WTC11 (cell line): ENCODE results near the gene POLD1. TPM values are rescaled to one million over a fixed set of nuclear protein-coding genes. Genes with fewer than 3 reads are reported as not detected.

Source experiments
- ATAC-seq: fragments of 200-7000 bp; cut with Tn5 transposase; 2 replicates; pipeline ENCODE4 v1.10.0; 2021; ENCODE audit warnings: mild to moderate bottlenecking, moderate library complexity
- CTCF ChIA-PET: fragments of 300-600 bp; sonication (Branson Sonifier 250); formaldehyde crosslinking; loops from one replicate; lab custom pipeline; 2021; ENCODE audit warnings: antibody characterized with exemption; lab: Charles Lee
- POLR2A ChIA-PET: fragments of 350-600 bp; sonication (Branson Sonifier 250); formaldehyde crosslinking; loops from one replicate; lab custom pipeline; 2021; ENCODE audit warnings: antibody characterized with exemption; lab: Charles Lee
- DNase-seq: peaks from one replicate; pipeline ENCODE4 v3.0.0; 2021; ENCODE audit warnings: low spot score
- H3K27ac Mint-ChIP-seq: 2 replicates; pipeline ENCODE4 v1.8.0; 2021; ENCODE audit warnings: mixed read lengths
- H3K27me3 Mint-ChIP-seq: 2 replicates; pipeline ENCODE4 v1.8.0; 2021; ENCODE audit warnings: low read depth, mild to moderate bottlenecking, moderate library complexity, mixed read lengths
- H3K36me3 Mint-ChIP-seq: 2 replicates; pipeline ENCODE4 v1.8.0; 2021; ENCODE audit warnings: mixed read lengths
- H3K4me1 Mint-ChIP-seq: 2 replicates; pipeline ENCODE4 v1.8.0; 2022; ENCODE audit warnings: mixed read lengths
- H3K4me3 Mint-ChIP-seq: 2 replicates; pipeline ENCODE4 v1.8.0; 2021; ENCODE audit warnings: mild to moderate bottlenecking, moderate library complexity, mixed read lengths
- H3K9me3 Mint-ChIP-seq: 2 replicates; pipeline ENCODE4 v1.8.0; 2021; ENCODE audit warnings: mixed read lengths
- AR ChIP-seq: fragments of 250-450 bp; sonication (Bioruptor Pico); IDR thresholded peaks from 2 replicates; pipeline ENCODE4 v1.9.0; 2021; ENCODE audit warnings: mild to moderate bottlenecking
- ARID4B ChIP-seq: sonication (generic); formaldehyde crosslinking; IDR thresholded peaks from 2 replicates; pipeline ENCODE4 v1.8.0; 2023; ENCODE audit warnings: missing genetic modification reagents, mild to moderate bottlenecking, borderline replicate concordance
- ATF1 ChIP-seq: sonication (generic); formaldehyde crosslinking; IDR thresholded peaks from 2 replicates; pipeline ENCODE4 v1.8.1; 2023; ENCODE audit warnings: mild to moderate bottlenecking, moderate library complexity, missing genetic modification reagents
- CREB1 ChIP-seq: sonication (generic); formaldehyde crosslinking; IDR thresholded peaks from 2 replicates; pipeline ENCODE4 v1.8.0; 2023; ENCODE audit warnings: mild to moderate bottlenecking, missing genetic modification reagents
- ERG ChIP-seq: fragments of 250-450 bp; sonication (Bioruptor Pico); IDR thresholded peaks from 2 replicates; pipeline ENCODE4 v1.8.0; 2021; ENCODE audit warnings: mild to moderate bottlenecking
- ETV6 ChIP-seq: sonication (generic); formaldehyde crosslinking; IDR thresholded peaks from 2 replicates; pipeline ENCODE4 v1.8.1; 2022; ENCODE audit warnings: mild to moderate bottlenecking, missing genetic modification reagents
- MXD4 ChIP-seq: fragments of 250-450 bp; sonication (Bioruptor Pico); IDR thresholded peaks from 2 replicates; pipeline ENCODE4 v1.8.0; 2021; ENCODE audit warnings: mild to moderate bottlenecking, moderate library complexity, borderline replicate concordance
- NFE2L1 ChIP-seq: sonication (generic); formaldehyde crosslinking; IDR thresholded peaks from 2 replicates; pipeline ENCODE4 v1.8.1; 2023; ENCODE audit warnings: missing genetic modification reagents
- RORB ChIP-seq: fragments of 250-450 bp; sonication (Bioruptor Pico); IDR thresholded peaks from 2 replicates; pipeline ENCODE4 v1.9.0; 2021; ENCODE audit warnings: mild to moderate bottlenecking
- SP1 ChIP-seq: sonication (generic); formaldehyde crosslinking; conservative IDR thresholded peaks from 2 replicates; pipeline ENCODE4 v1.8.1; 2022; ENCODE audit warnings: missing genetic modification reagents
- TCF7 ChIP-seq: sonication (generic); formaldehyde crosslinking; IDR thresholded peaks from 2 replicates; pipeline ENCODE4 v1.8.0; 2022; ENCODE audit warnings: mild to moderate bottlenecking, low read depth, missing genetic modification reagents, moderate library complexity
- ZBTB21 ChIP-seq: sonication (generic); formaldehyde crosslinking; IDR thresholded peaks from 2 replicates; pipeline ENCODE4 v1.8.1; 2023; ENCODE audit warnings: mild to moderate bottlenecking, missing genetic modification reagents, borderline replicate concordance
- ZMAT4 ChIP-seq: fragments of 250-450 bp; sonication (Bioruptor Pico); IDR thresholded peaks from 2 replicates; pipeline ENCODE4 v1.9.0; 2021; ENCODE audit warnings: mild to moderate bottlenecking
- ZNF121 ChIP-seq: sonication (generic); formaldehyde crosslinking; IDR thresholded peaks from 2 replicates; pipeline ENCODE4 v1.8.0; 2023; ENCODE audit warnings: missing genetic modification reagents
- ZNF138 ChIP-seq: sonication (generic); formaldehyde crosslinking; conservative IDR thresholded peaks from 2 replicates; pipeline ENCODE4 v1.8.1; 2022; ENCODE audit warnings: mild to moderate bottlenecking, moderate library complexity, missing genetic modification reagents
- ZNF232 ChIP-seq: sonication (generic); formaldehyde crosslinking; IDR thresholded peaks from 2 replicates; pipeline ENCODE4 v1.8.0; 2022; ENCODE audit warnings: mild to moderate bottlenecking, missing genetic modification reagents
- ZNF317 ChIP-seq: sonication (generic); formaldehyde crosslinking; IDR thresholded peaks from 2 replicates; pipeline ENCODE4 v1.8.1; 2023; ENCODE audit warnings: low read depth, mild to moderate bottlenecking, moderate library complexity, missing genetic modification reagents, borderline replicate concordance
- ZNF423 ChIP-seq: fragments of 250-450 bp; sonication (Bioruptor Pico); IDR thresholded peaks from 2 replicates; pipeline ENCODE4 v2.1.2; 2022; ENCODE audit warnings: mild to moderate bottlenecking, moderate library complexity
- total RNA-seq: library from RNA; stranded (reverse); gene quantifications from 3 replicates; pipeline ENCODE4 v1.2.3, GENCODE V29; 2021
- TF ChIP-seq, protein P1 (sequence below): fragments of 250-450 bp; sonication (Bioruptor Pico); IDR thresholded peaks from 2 replicates; pipeline ENCODE4 v1.9.0; 2021; ENCODE audit warnings: moderate library complexity, mild to moderate bottlenecking, inconsistent platforms, borderline replicate concordance
- TF ChIP-seq, protein P2 (sequence below): sonication (generic); formaldehyde crosslinking; IDR thresholded peaks from 2 replicates; pipeline ENCODE4 v1.8.1; 2023; ENCODE audit warnings: mild to moderate bottlenecking, missing genetic modification reagents, moderate library complexity
- TF ChIP-seq, protein P3 (sequence below): sonication (generic); formaldehyde crosslinking; IDR thresholded peaks from 2 replicates; pipeline ENCODE4 v1.8.1; 2023; ENCODE audit warnings: mild to moderate bottlenecking, moderate library complexity, missing genetic modification reagents
- TF ChIP-seq, protein P4 (sequence below): sonication (generic); formaldehyde crosslinking; IDR thresholded peaks from 2 replicates; pipeline ENCODE4 v1.8.1; 2022; ENCODE audit warnings: low read depth, mild to moderate bottlenecking, moderate library complexity, missing genetic modification reagents, borderline replicate concordance

The POLD1 gene
- total RNA-seq, 1 experiment from 2014 or later, result 163 TPM

- peaks cover 39% of the 10 kb centered on the region for H3K36me3 Mint-ChIP-seq
- ATAC-seq (no peak), DNase-seq (no peak)
- POLR2A ChIA-PET, result no interaction called here
- CTCF ChIA-PET, result interaction anchor here (1.2 kb wide), 1 partner anchor 30 kb away, joined by 3 read pairs; no protein-coding TSS in a partner anchor
- peaks cover 15% of the 10 kb centered on the region for H3K9me3 Mint-ChIP-seq
- no peak overlapping the region for H3K4me3 Mint-ChIP-seq
- H3K27me3 Mint-ChIP-seq, result no peaks in the 10 kb centered on the region
- H3K27ac Mint-ChIP-seq, result peak overlapping the region; percentile 4
- H3K4me1 Mint-ChIP-seq, result peaks cover 21% of the 10 kb centered on the region
- TF ChIP-seq ARID4B (CRISPR knock-in tag) (no peak), ZNF423 (CRISPR knock-in tag) (no peak), CREB1 (no peak), TCF7 (CRISPR knock-in tag) (no peak), ZNF121 (CRISPR knock-in tag) (no peak), ZNF138 (CRISPR knock-in tag) (no peak), ETV6 (no peak), NFE2L1 (CRISPR knock-in tag) (no peak), ZNF232 (CRISPR knock-in tag) (no peak), MXD4 (CRISPR knock-in tag) (no peak), ZBTB21 (CRISPR knock-in tag) (no peak), ZMAT4 (CRISPR knock-in tag) (no peak), AR (CRISPR knock-in tag) (no peak)
- TF ChIP-seq, protein P1, sequence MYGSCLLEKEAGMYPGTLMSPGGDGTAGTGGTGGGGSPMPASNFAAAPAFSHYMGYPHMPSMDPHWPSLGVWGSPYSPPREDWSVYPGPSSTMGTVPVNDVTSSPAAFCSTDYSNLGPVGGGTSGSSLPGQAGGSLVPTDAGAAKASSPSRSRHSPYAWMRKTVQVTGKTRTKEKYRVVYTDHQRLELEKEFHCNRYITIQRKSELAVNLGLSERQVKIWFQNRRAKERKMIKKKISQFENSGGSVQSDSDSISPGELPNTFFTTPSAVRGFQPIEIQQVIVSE, result no peak
Measured at GRCh38 chr19:50387176-50387867, 3.2 kb downstream of the POLD1 start.

DNA sequence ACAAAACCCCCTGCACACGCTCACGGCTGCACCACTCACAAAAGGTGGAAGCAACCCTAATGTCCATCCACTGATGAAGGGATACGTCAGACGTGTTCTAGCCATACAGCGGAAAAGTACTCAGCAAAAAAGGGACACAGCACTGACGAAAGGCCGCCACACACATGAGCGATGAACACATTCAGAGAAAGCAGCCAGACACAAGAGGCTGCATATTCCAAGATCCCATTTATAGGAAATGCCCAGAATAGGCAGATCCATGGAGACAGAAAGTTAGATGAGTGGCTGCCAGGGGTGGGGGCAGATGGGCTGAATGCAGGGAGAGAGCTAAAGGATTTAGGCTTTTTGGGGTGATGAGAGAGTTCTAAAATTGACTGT is 3.7 kb downstream of the POLD1 start:
- POLR2A ChIA-PET, result no interaction called here
- DNase-seq (no peak), ATAC-seq (no peak)
- CTCF ChIA-PET, result no interaction called here
- Mint-ChIP-seq H3K4me1 (peaks cover 21% of the 10 kb centered on the region), H3K4me3 (no peak overlapping the region), H3K36me3 (peaks cover 45% of the 10 kb centered on the region), H3K9me3 (peaks cover 17% of the 10 kb centered on the region), H3K27me3 (no peaks in the 10 kb centered on the region), H3K27ac (peak overlapping the region; percentile 4)
- TF ChIP-seq ZNF317 (CRISPR knock-in tag) (no peak), ATF1 (CRISPR knock-in tag) (no peak), RORB (CRISPR knock-in tag) (no peak), CREB1 (no peak), ERG (CRISPR knock-in tag) (no peak), SP1 (CRISPR knock-in tag) (no peak)
- TF ChIP-seq, protein P2, sequence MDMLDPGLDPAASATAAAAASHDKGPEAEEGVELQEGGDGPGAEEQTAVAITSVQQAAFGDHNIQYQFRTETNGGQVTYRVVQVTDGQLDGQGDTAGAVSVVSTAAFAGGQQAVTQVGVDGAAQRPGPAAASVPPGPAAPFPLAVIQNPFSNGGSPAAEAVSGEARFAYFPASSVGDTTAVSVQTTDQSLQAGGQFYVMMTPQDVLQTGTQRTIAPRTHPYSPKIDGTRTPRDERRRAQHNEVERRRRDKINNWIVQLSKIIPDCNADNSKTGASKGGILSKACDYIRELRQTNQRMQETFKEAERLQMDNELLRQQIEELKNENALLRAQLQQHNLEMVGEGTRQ (CRISPR knock-in tag), result no peak
- TF ChIP-seq, protein P3, sequence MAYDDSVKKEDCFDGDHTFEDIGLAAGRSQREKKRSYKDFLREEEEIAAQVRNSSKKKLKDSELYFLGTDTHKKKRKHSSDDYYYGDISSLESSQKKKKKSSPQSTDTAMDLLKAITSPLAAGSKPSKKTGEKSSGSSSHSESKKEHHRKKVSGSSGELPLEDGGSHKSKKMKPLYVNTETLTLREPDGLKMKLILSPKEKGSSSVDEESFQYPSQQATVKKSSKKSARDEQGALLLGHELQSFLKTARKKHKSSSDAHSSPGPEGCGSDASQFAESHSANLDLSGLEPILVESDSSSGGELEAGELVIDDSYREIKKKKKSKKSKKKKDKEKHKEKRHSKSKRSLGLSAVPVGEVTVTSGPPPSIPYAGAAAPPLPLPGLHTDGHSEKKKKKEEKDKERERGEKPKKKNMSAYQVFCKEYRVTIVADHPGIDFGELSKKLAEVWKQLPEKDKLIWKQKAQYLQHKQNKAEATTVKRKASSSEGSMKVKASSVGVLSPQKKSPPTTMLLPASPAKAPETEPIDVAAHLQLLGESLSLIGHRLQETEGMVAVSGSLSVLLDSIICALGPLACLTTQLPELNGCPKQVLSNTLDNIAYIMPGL, result no peak
- TF ChIP-seq, protein P4, sequence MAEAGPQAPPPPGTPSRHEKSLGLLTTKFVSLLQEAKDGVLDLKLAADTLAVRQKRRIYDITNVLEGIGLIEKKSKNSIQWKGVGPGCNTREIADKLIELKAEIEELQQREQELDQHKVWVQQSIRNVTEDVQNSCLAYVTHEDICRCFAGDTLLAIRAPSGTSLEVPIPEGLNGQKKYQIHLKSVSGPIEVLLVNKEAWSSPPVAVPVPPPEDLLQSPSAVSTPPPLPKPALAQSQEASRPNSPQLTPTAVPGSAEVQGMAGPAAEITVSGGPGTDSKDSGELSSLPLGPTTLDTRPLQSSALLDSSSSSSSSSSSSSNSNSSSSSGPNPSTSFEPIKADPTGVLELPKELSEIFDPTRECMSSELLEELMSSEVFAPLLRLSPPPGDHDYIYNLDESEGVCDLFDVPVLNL, result no peak
